Heart right ventricle (tissue), 16 donors: Measurements from ENCODE around the gene SLC6A7. TPM values are rescaled to one million over a fixed set of nuclear protein-coding genes. Genes with fewer than 3 reads are reported as not detected.

ENCODE experiments used
- ATAC-seq, 8 donors: fragments of 200-7000 bp; cut with Tn5 transposase; one replicate each; pipeline ENCODE4 v1.9.1; 2020; ENCODE audit warnings: mild to moderate bottlenecking in 8 of 8, moderate library complexity in 8 of 8, moderate number of reproducible peaks in 1 of 8
- DNase-seq, 2 donors: peaks; one replicate each; pipeline ENCODE4 v3.0.0-alpha.2; 2020
- H3K27ac ChIP-seq, 10 donors: fragments of 200-600 bp; sonication (generic) in 2 of 10; one replicate each; pipeline versions ENCODE4 v1.5.0 to v1.8.0; 2020 to 2022; ENCODE audit warnings: mild to moderate bottlenecking in 3 of 10
- H3K27me3 ChIP-seq, 7 donors: fragments of 200-600 bp; one replicate each; pipeline ENCODE4 v1.8.0; 2021 to 2022; ENCODE audit warnings: mild to moderate bottlenecking in 2 of 7
- H3K36me3 ChIP-seq, 9 donors: fragments of 200-600 bp; sonication (generic) in 1 of 9; one replicate each; pipeline versions ENCODE4 v1.5.0 to v1.8.0; 2020 to 2022; ENCODE audit warnings: mild to moderate bottlenecking in 2 of 9
- H3K4me1 ChIP-seq, 9 donors: fragments of 200-600 bp; sonication (generic) in 1 of 9; one replicate each; pipeline versions ENCODE4 v1.5.0 to v1.8.0; 2020 to 2022; ENCODE audit warnings: mild to moderate bottlenecking in 4 of 9
- H3K4me3 ChIP-seq, 10 donors: fragments of 200-600 bp; sonication (generic) in 2 of 10; one replicate each; pipeline versions ENCODE4 v1.5.0 to v1.8.0; 2020 to 2022; ENCODE audit warnings: mild to moderate bottlenecking in 7 of 10, moderate library complexity in 2 of 10
- H3K9me3 ChIP-seq, 11 donors: fragments of 200-600 bp in 10 of 11; sonication (generic) in 2 of 11; one replicate each; pipeline versions ENCODE4 v1.5.0 to v1.8.0; 2013 to 2022; ENCODE audit warnings: mild to moderate bottlenecking in 2 of 11, control low read depth in 1 of 11, moderate library complexity in 1 of 11
- WGBS, 2 donors: extraction: QIAGEN DNeasy Blood & Tissue Kit; methylation state at CpG; one replicate each; pipeline ENCODE4 v1.1.7; 2013; ENCODE audit warnings: inconsistent platforms in 1 of 2; 5-methylcytosine and 5-hydroxymethylcytosine counted together
- intact Hi-C, 10 donors: fragments of 100-400 bp; cut with DNase I; formaldehyde crosslinking; loops; one replicate each; pipeline versions ENCODE4 v1.11.1 to v1.14.2; 2022
- polyA plus RNA-seq, 2 donors: library from polyadenylated mRNA; stranded (reverse); fragments of 200-250 nt; gene quantifications; one replicate each; pipeline ENCODE4 v1.2.3, GENCODE V29; 2013
- total RNA-seq, 10 donors: library from RNA; stranded (reverse); fragmentation: NEBNext Ultra II Directional in 3 of 10; extraction: Animal tissue kit (Norgen Biotek cat#: 25700) in 3 of 10; gene quantifications; one replicate each; pipeline versions ENCODE4 v1.2.1 to v1.2.4, GENCODE V29; 2021 to 2023
- TF ChIP-seq, protein P1 (sequence below), 9 donors: fragments of 200-600 bp; sonication (generic) in 2 of 9; IDR thresholded peaks; one replicate each; pipeline versions ENCODE4 v1.5.0 to v1.8.0; 2021 to 2022; ENCODE audit warnings: antibody characterized with exemption in 9 of 9, mild to moderate bottlenecking in 5 of 9, moderate library complexity in 1 of 9
- donor health status: Arrhythmogenic right ventricular cardiomyopathy.
- donor health status: ischemic (EF 13 %, LVEDD 7.1; RV severe dilation, severe dysfunction).
- donor health status: healthy with polysubstance abuse.
- donor health status: DM: no; HTN: yes; CAD: no.
- donor health status: DM: no; HTN: no; CAD: no.
- donor health status: ischemic (EF 25% LVEDD 6.9; RV normal size, moderate dysfunction).
- donor health status: ischemic (EF 25% LVEDD 5.7; RV mildly dilated, moderate dysfunction).
- donor health status: healthy.
- donor health status: DM: yes; HTN: yes; CAD: no.
- donor health status: Ischemic cardiomyopathy.
- donor health status: ischemic (EF 35%, LVEDD 5.7; RV mildly dilated, moderate dysfunction).
- donor health status: nonischemic (EF 11% LVEDD 7.7; RV severe dilation, severe dysfunction).
- donor health status: DM: yes; HTN: yes; CAD: no.
- donor health status: PGD.
- donor health status: ischemic (EF 29% LVEDD 5.4; RV normal size, mild dysfunction).
- donor health status: nonischemic (EF 23%, LVEDD 6.1; RV moderate dilation, normal function).

SLC6A7 gene
- total and polyA plus RNA-seq, 12 donors: not detected

GRCh38 chr5:150254774-150255173 is 64.9 kb downstream of the SLC6A7 start:
- H3K27me3 ChIP-seq: no peaks in the 10 kb centered on the region
- 72 to 86% methylated on average over 4 of the region's 4 CpGs for WGBS, 2 donors
- peak in 5 of 8 donors; percentile 21 to 53 (median 50) for ATAC-seq
- intact Hi-C loops: no loop called here
- H3K4me1 ChIP-seq: peaks cover 0 to 8% (median 0%) of the 10 kb centered on the region in 9 donors
- TF ChIP-seq, protein P1, sequence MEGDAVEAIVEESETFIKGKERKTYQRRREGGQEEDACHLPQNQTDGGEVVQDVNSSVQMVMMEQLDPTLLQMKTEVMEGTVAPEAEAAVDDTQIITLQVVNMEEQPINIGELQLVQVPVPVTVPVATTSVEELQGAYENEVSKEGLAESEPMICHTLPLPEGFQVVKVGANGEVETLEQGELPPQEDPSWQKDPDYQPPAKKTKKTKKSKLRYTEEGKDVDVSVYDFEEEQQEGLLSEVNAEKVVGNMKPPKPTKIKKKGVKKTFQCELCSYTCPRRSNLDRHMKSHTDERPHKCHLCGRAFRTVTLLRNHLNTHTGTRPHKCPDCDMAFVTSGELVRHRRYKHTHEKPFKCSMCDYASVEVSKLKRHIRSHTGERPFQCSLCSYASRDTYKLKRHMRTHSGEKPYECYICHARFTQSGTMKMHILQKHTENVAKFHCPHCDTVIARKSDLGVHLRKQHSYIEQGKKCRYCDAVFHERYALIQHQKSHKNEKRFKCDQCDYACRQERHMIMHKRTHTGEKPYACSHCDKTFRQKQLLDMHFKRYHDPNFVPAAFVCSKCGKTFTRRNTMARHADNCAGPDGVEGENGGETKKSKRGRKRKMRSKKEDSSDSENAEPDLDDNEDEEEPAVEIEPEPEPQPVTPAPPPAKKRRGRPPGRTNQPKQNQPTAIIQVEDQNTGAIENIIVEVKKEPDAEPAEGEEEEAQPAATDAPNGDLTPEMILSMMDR (IDR thresholded peaks at IDR 0.05): no peak
- H3K4me3 ChIP-seq: no peak overlapping the region
- DNase-seq: peak in 1 of 2 donors; percentile 31
- no peak overlapping the region for H3K27ac ChIP-seq
- H3K36me3 ChIP-seq: no peaks in the 10 kb centered on the region
- no peaks in the 10 kb centered on the region for H3K9me3 ChIP-seq

GRCh38 chr5:150255659-150256409 is 66.0 kb downstream of the SLC6A7 start:
- Histone ChIP-seq H3K27ac (no peak overlapping the region), H3K9me3 (no peaks in the 10 kb centered on the region), H3K27me3 (no peaks in the 10 kb centered on the region), H3K4me1 (peaks cover 0 to 8% (median 0%) of the 10 kb centered on the region in 9 donors), H3K4me3 (no peak overlapping the region), H3K36me3 (no peaks in the 10 kb centered on the region)
- 79% methylated on average over 6 of the region's 6 CpGs for WGBS, 2 donors
- intact Hi-C loops: no loop called here
- ATAC-seq: peak in 1 of 8 donors; percentile 15
- TF ChIP-seq, protein P1 (IDR thresholded peaks at IDR 0.05): no peak
- no peak for DNase-seq

DNA sequence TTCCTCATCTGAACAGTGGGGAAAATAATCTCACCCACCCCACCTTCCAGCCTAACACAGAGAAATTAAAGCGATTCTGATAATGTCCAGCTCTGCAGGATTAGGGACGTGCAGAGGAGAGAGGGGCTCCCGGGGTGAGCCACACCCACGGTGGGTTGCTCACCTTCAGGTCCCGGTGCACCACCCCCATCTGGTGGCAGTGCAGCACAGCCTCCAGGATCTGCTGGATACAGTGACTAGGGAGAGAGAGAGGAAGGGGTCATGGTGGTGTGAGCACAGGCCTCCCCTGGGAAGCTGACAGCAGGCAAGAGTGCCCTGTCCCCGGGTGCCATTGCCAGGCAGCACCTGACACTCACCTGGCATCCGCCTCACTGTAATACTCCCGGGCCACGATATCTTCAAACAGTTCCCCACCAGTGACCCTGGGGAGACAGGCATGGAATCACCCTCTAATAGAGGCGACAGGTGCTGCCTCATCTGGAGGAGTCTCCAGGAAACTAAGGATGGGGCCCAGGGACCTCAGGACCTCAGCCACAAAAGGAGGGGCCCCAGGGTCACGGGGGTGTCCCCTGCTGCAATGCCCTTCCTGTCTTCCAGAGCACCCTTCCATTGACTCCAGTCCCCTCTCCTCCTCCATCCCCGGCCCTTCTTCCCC is 66.7 kb downstream of the SLC6A7 start:
- DNase-seq: no peak
- WGBS, 2 donors: 74 to 79% methylated on average over 12 of the region's 12 CpGs

GRCh38 chr5:150257424-150257823 is 67.6 kb downstream of the SLC6A7 start:
- H3K9me3 ChIP-seq: no peaks in the 10 kb centered on the region
- TF ChIP-seq, protein P1 (IDR thresholded peaks at IDR 0.05): no peak
- no peaks in the 10 kb centered on the region for H3K27me3 ChIP-seq
- ATAC-seq (no peak), DNase-seq (no peak)
- H3K4me1 ChIP-seq: peaks cover 0 to 8% (median 0%) of the 10 kb centered on the region in 9 donors
- no peak overlapping the region for H3K4me3 ChIP-seq
- no peaks in the 10 kb centered on the region for H3K36me3 ChIP-seq
- intact Hi-C loops: no loop called here
- 91 to 93% methylated on average over 9 to 11 of the region's 11 CpGs for WGBS, 2 donors
- H3K27ac ChIP-seq: peak overlapping the region in 1 of 10 donors; percentile 39

More for the DNA sequence above, 66.7 kb downstream of the SLC6A7 start:
- Histone ChIP-seq H3K27me3 (no peaks in the 10 kb centered on the region), H3K27ac (no peak overlapping the region), H3K9me3 (no peaks in the 10 kb centered on the region), H3K4me3 (no peak overlapping the region), H3K4me1 (peaks cover 0 to 8% (median 0%) of the 10 kb centered on the region in 9 donors), H3K36me3 (no peaks in the 10 kb centered on the region)
- TF ChIP-seq, protein P1 (IDR thresholded peaks at IDR 0.05): peak in 2 of 9 donors; percentile 16 to 34
- no peak for ATAC-seq
- intact Hi-C loops: no loop called here
